T-helper 2 cell treated with Interferon-gamma antibody and Interleukin-4, amounts not matched to agents 100 ng/mL and 5 ng/mL, for 36 hours (primary cell): ENCODE data around the gene SPO11. TPM values are rescaled to one million over a fixed set of nuclear protein-coding genes. Genes with fewer than 3 reads are reported as not detected.
"Not testable (repeated sequence)": the region's sequence is repeated elsewhere in the genome, so short reads cannot be mapped to it uniquely, and the experiment has no call there.

Experiments
- intact Hi-C: fragments of 100-400 bp; cut with micrococcal nuclease; formaldehyde crosslinking; loops from one replicate; pipeline ENCODE4 v1.15.1; 2023
- total RNA-seq: library from RNA; stranded (reverse); gene quantifications from 2 replicates; pipeline ENCODE4 v1.2.3, GENCODE V29; 2022

Gene SPO11
- total RNA-seq, 1 donor from 2014 or later, result not detected

- intact Hi-C loops, result no loop called here
These were observed 5.8 kb downstream of the SPO11 start for GRCh38 chr20:57335392-57335791.

GRCh38 chr20:57341663-57342062, 12.1 kb downstream of the SPO11 start:
- intact Hi-C loops, result no loop called here

- intact Hi-C loops, result no loop called here
These were observed 13.2 kb downstream of the SPO11 start for GRCh38 chr20:57342829-57343228.

- intact Hi-C loops, result loop anchor here (1.0 kb wide), 2 partner anchors 254 to 796 kb away; no protein-coding TSS in a partner anchor
These were observed 16.9 kb downstream of the SPO11 start for GRCh38 chr20:57346477-57346876.

- intact Hi-C loops, result no loop called here
These were observed 17.8 kb downstream of the SPO11 start for GRCh38 chr20:57347393-57347792.

GRCh38 chr20:57348200-57348921, 18.8 kb downstream of the SPO11 start:
- intact Hi-C loops, result not testable (repeated sequence)

GRCh38 chr20:57348922-57349574, 19.4 kb downstream of the SPO11 start:
- intact Hi-C loops, result not testable (repeated sequence)

GRCh38 chr20:57350081-57350710, 20.6 kb downstream of the SPO11 start:
- intact Hi-C loops, result loop anchor here (2.0 kb wide), 1 partner anchor 41 kb away; the partner anchor contains the start of gene RBM38

- intact Hi-C loops, result loop anchor here (1.0 to 2.0 kb wide), 3 partner anchors 29 to 83 kb away; partner anchors contain the start of gene RBM38
These were observed 21.1 kb downstream of the SPO11 start for GRCh38 chr20:57350726-57351041.

GRCh38 chr20:57351042-57351783, 21.6 kb downstream of the SPO11 start, which contains the start of gene RAE1:
TSS of gene RAE1 (plus strand) at chr20:57351255. CDS start at chr20:57354039, 2,784 bp downstream.
- intact Hi-C loops, result loop anchor here (1.0 to 2.0 kb wide), 3 partner anchors 28 to 82 kb away; partner anchors contain the start of gene RBM38

GRCh38 chr20:57352305-57352704, 22.7 kb downstream of the SPO11 start:
- intact Hi-C loops, result no loop called here

GRCh38 chr20:57353351-57353750, 23.7 kb downstream of the SPO11 start:
- intact Hi-C loops, result no loop called here

- intact Hi-C loops, result no loop called here
These were observed 31.9 kb downstream of the SPO11 start for GRCh38 chr20:57361517-57361916.

- intact Hi-C loops, result no loop called here
These were observed 34.8 kb downstream of the SPO11 start for GRCh38 chr20:57364451-57364850.

GRCh38 chr20:57369596-57369995, 40.0 kb downstream of the SPO11 start:
- intact Hi-C loops, result no loop called here

GRCh38 chr20:57370316-57370715, 40.7 kb downstream of the SPO11 start:
- intact Hi-C loops, result no loop called here

- intact Hi-C loops, result no loop called here
These were observed 41.8 kb downstream of the SPO11 start for GRCh38 chr20:57371363-57371762.

- intact Hi-C loops, result no loop called here
These were observed 42.6 kb downstream of the SPO11 start for GRCh38 chr20:57372157-57372556.

GRCh38 chr20:57372581-57373350, 43.2 kb downstream of the SPO11 start:
- intact Hi-C loops, result no loop called here

- intact Hi-C loops, result no loop called here
These were observed 44.8 kb downstream of the SPO11 start for GRCh38 chr20:57374343-57374930.
